Thymus (tissue), 11 donors: ENCODE results near the gene ZDHHC8. TPM values are rescaled to one million over a fixed set of nuclear protein-coding genes. Genes with fewer than 3 reads are reported as not detected.

Experiments
- DNase-seq, 9 donors: peaks; one replicate each; pipeline ENCODE4 v3.0.0-alpha.2; 2013; ENCODE audit warnings: low spot score in 9 of 9, low read depth in 6 of 9, missing footprints in 1 of 9
- H3K27ac ChIP-seq, 2 donors: one replicate each; pipeline ENCODE4 v1.5.1; 2013; ENCODE audit warnings: control low read depth in 1 of 2, low read depth in 1 of 2, low read length in 1 of 2, mild to moderate bottlenecking in 1 of 2, moderate library complexity in 1 of 2
- H3K27me3 ChIP-seq, 2 donors: one replicate each; pipeline ENCODE4 v1.5.1; 2013; ENCODE audit warnings: low read length in 1 of 2; ENCODE audit not compliant: control insufficient read depth in 2 of 2, insufficient read depth in 1 of 2
- H3K36me3 ChIP-seq, 2 donors: one replicate each; pipeline ENCODE4 v1.5.1; 2013; ENCODE audit warnings: low read length in 1 of 2, mild to moderate bottlenecking in 1 of 2, moderate library complexity in 1 of 2; ENCODE audit not compliant: control insufficient read depth in 2 of 2, insufficient read depth in 2 of 2
- H3K4me1 ChIP-seq, 2 donors: one replicate each; pipeline ENCODE4 v1.5.1; 2013; ENCODE audit warnings: low read length in 2 of 2; ENCODE audit not compliant: control insufficient read depth in 2 of 2, insufficient read depth in 2 of 2
- H3K4me3 ChIP-seq, 2 donors: one replicate each; pipeline ENCODE4 v1.5.1; 2013; ENCODE audit warnings: low read length in 2 of 2, control low read depth in 1 of 2, mild to moderate bottlenecking in 1 of 2
- H3K9me3 ChIP-seq, 2 donors: one replicate each; pipeline ENCODE4 v1.5.1; 2013; ENCODE audit warnings: low read length in 1 of 2, mild to moderate bottlenecking in 1 of 2; ENCODE audit not compliant: control insufficient read depth in 2 of 2, insufficient read depth in 1 of 2
- WGBS: extraction: QIAGEN DNeasy Blood & Tissue Kit; methylation state at CpG from one replicate; pipeline ENCODE4 v1.1.7; 2013; 5-methylcytosine and 5-hydroxymethylcytosine counted together
- polyA plus RNA-seq: library from polyadenylated mRNA; stranded (reverse); fragments of 200-250 nt; gene quantifications from one replicate; pipeline ENCODE4 v1.2.3, GENCODE V29; 2013
- total RNA-seq: library from RNA; stranded (reverse); fragments of 120-200 nt; gene quantifications from one replicate; pipeline ENCODE4 v1.2.4, GENCODE V29; 2013
- donor health status: healthy.

The ZDHHC8 gene
- total and polyA plus RNA-seq, 2 donors: 7.2 to 35.1 TPM

- Histone ChIP-seq H3K4me3 (no peak overlapping the region), H3K9me3 (no peaks in the 10 kb centered on the region), H3K27ac (no peak overlapping the region), H3K27me3 (no peaks in the 10 kb centered on the region), H3K36me3 (peaks cover 4 to 35% of the 10 kb centered on the region in 2 donors), H3K4me1 (peaks cover 0 to 7% of the 10 kb centered on the region in 2 donors)
- 98% methylated on average over 36 of the region's 36 CpGs for WGBS
- DNase-seq: no peak
Measured at GRCh38 chr22:20139391-20140106, 7.9 kb downstream of the ZDHHC8 start.

- H3K27ac ChIP-seq: no peak overlapping the region
- H3K36me3 ChIP-seq: peaks cover 4 to 38% of the 10 kb centered on the region in 2 donors
- DNase-seq: no peak
- 97% methylated on average over 11 of the region's 11 CpGs for WGBS
- peaks cover 0 to 7% of the 10 kb centered on the region in 2 donors for H3K4me1 ChIP-seq
- H3K27me3 ChIP-seq: no peaks in the 10 kb centered on the region
- no peak overlapping the region for H3K4me3 ChIP-seq
- H3K9me3 ChIP-seq: no peaks in the 10 kb centered on the region
Measured at GRCh38 chr22:20140107-20140445, 8.5 kb downstream of the ZDHHC8 start.

GRCh38 chr22:20140521-20140964 is 8.9 kb downstream of the ZDHHC8 start:
- no peak for DNase-seq
- 97% methylated on average over 17 of the region's 17 CpGs for WGBS

GRCh38 chr22:20141186-20142077 is 9.8 kb downstream of the ZDHHC8 start:
- Histone ChIP-seq H3K9me3 (no peaks in the 10 kb centered on the region), H3K4me1 (peaks cover 0 to 3% of the 10 kb centered on the region in 2 donors), H3K27me3 (no peaks in the 10 kb centered on the region), H3K36me3 (peaks cover 2 to 44% of the 10 kb centered on the region in 2 donors), H3K27ac (no peak overlapping the region), H3K4me3 (no peak overlapping the region)
- WGBS: 97% methylated on average over 22 of the region's 22 CpGs
- DNase-seq: no peak

More at GRCh38 chr22:20140521-20140964, 8.9 kb downstream of the ZDHHC8 start:
- H3K4me3 ChIP-seq: no peak overlapping the region
- no peaks in the 10 kb centered on the region for H3K9me3 ChIP-seq
- peaks cover 4 to 43% of the 10 kb centered on the region in 2 donors for H3K36me3 ChIP-seq
- peaks cover 0 to 7% of the 10 kb centered on the region in 2 donors for H3K4me1 ChIP-seq
- no peak overlapping the region for H3K27ac ChIP-seq
- no peaks in the 10 kb centered on the region for H3K27me3 ChIP-seq

- WGBS: 98% methylated on average over 65 of the region's 65 CpGs
- no peak overlapping the region for H3K27ac ChIP-seq
- no peak overlapping the region for H3K4me3 ChIP-seq
- H3K9me3 ChIP-seq: no peaks in the 10 kb centered on the region
- peaks cover 2 to 44% of the 10 kb centered on the region in 2 donors for H3K36me3 ChIP-seq
- H3K27me3 ChIP-seq: no peaks in the 10 kb centered on the region
- no peak for DNase-seq
- no peaks in the 10 kb centered on the region for H3K4me1 ChIP-seq
Measured at GRCh38 chr22:20142711-20143621, 11.4 kb downstream of the ZDHHC8 start.

GRCh38 chr22:20143883-20144665 is 12.5 kb downstream of the ZDHHC8 start:
- 97% methylated on average over 19 of the region's 19 CpGs for WGBS
- H3K36me3 ChIP-seq: peaks cover 2 to 45% of the 10 kb centered on the region in 2 donors

GRCh38 chr22:20145206-20145831 is 13.7 kb downstream of the ZDHHC8 start:
- no peaks in the 10 kb centered on the region for H3K27me3 ChIP-seq
- H3K4me3 ChIP-seq: no peak overlapping the region
- no peaks in the 10 kb centered on the region for H3K9me3 ChIP-seq
- peaks cover 0 to 35% of the 10 kb centered on the region in 2 donors for H3K36me3 ChIP-seq
- no peak for DNase-seq
- 97% methylated on average over 22 of the region's 22 CpGs for WGBS
- no peak overlapping the region for H3K27ac ChIP-seq
- H3K4me1 ChIP-seq: peaks cover 0 to 6% of the 10 kb centered on the region in 2 donors

More at GRCh38 chr22:20143883-20144665, 12.5 kb downstream of the ZDHHC8 start:
- no peaks in the 10 kb centered on the region for H3K9me3 ChIP-seq
- no peaks in the 10 kb centered on the region for H3K27me3 ChIP-seq
- H3K27ac ChIP-seq: no peak overlapping the region
- H3K4me1 ChIP-seq: no peaks in the 10 kb centered on the region
- DNase-seq: no peak
- no peak overlapping the region for H3K4me3 ChIP-seq

GRCh38 chr22:20145832-20146223 is 14.2 kb downstream of the ZDHHC8 start:
- Histone ChIP-seq H3K4me3 (no peak overlapping the region), H3K27ac (no peak overlapping the region), H3K4me1 (peaks cover 0 to 6% of the 10 kb centered on the region in 2 donors), H3K9me3 (no peaks in the 10 kb centered on the region), H3K36me3 (peaks cover 0 to 35% of the 10 kb centered on the region in 2 donors), H3K27me3 (no peaks in the 10 kb centered on the region)
- DNase-seq: no peak
- 96% methylated on average over 21 of the region's 21 CpGs for WGBS
